ENCODE results near the gene DNAAF9.
"Not testable (repeated sequence)": the region's sequence is repeated elsewhere in the genome, so short reads cannot be mapped to it uniquely, and the experiment has no call there.

Gene DNAAF9

DNA sequence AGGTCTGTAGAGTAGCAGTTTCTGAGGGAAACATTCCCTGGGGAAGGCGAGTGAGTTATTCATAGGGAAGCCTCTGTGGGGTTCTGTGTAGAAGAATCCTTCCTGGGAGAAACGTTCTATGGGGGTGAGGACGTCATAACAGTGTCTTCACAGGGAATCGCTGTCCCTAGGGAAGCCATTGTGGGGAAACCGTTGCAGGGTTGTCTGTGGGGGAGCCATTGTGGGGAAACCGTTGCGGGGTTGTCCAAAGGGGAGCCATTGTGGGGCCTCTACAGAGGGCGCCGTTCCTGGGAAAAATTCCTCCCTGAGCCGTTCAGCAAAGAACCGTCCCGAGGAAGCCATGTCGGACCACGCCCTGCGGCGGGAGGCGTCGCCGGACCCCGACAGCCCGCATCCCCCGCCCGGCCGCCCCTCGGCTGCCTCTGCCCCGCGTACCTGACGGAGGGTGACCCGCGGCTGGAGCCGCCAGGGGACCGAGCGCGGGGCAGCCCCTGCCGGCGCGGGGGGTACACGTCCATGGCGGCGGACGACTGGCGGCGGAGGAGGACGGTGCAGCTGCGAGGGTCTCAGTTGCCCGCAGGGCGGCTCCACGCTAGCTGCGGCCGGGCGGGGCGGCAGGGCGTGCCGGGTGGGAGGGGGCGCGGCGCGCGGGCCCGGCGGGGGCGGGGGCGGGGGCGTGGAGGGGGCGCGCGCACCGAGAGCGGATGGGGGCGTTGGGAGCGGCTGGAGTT, at the start of gene DNAAF9:
DNAAF9 (minus strand) TSS at position 630 of the 731 bp plus-strand sequence; CDS start at position 518, 112 bp downstream.
- peak; percentile 66 to 73 for DNase-seq

DNA sequence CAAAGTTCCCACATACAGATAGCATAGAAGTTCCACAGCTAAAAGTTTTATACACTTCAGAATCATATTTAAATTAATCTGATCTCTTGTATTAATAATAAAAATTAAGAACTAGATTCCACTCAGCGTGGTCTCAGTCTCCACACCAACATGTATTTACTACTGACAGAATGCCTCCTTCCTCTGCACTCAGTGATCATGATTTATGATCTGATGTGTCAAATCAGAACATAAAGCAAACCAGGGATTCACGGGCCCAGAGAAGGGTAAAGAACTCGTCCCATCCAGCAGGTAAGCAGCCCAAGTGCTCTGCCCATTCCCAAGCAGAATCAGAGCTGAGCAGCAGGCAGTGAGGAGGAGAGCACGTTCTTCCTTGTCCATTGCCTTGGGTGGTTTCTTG, 49.2 kb upstream of the DNAAF9 start:
- DNase-seq = no peak

DNA sequence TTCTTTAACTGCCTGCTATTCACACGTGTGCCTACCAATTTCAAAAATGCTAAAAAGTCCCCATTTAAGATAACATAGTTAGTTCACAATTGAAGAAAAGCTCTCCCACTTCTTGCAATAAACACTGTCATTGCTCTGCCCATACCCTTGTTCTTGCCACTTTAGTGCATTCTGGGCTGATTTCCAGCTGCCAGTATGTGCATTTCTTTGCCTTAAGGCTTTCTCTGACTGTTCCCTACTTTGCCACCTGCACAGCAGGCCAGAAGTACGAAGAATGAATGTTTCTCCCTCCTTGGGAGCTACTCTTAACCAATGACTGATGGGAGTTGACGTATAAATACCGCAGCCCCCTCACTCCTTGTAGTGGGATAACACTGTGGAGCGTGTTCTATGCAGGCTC, 47.4 kb upstream of the DNAAF9 start:
- DNase-seq = no peak

DNA sequence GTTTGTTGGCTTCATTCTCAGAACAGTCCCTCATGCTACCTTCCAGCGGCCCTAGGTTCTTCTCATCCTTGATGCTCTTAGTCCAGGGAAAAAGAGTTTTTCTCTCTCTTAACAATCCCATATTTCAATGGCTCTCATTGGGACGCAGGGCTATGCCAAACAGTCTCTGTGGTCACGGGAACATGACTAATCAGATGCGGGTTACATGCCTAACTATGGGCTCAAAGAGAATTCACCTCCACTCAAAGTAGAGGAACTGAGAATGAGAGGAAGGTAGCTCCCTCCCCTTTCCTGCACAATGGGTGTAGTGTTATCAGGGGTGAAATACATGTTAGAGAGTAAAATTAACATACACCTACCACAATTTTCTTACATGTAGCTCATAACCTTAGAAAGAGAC, 45.2 kb upstream of the DNAAF9 start:
- no peak for DNase-seq

DNA sequence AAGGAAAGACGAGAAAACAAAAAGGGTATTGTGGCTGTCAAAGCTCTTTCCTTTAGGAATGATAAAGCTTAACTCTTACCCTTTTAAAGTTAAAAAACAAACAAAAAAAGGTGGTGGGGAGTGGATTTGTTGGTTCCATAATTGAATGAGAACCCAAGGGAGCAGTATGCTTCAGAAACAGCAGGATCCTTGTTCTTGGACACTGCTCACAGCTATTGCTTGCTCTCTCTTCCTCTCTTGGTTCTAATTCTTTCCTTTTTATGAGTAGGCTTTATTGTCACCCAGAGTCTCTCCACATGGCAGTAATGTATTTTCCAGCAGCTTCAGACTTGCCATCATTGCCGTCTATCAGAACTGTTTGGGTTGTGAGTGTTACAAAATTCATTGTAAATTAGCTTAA, 44.7 kb upstream of the DNAAF9 start:
- no peak for DNase-seq

DNA sequence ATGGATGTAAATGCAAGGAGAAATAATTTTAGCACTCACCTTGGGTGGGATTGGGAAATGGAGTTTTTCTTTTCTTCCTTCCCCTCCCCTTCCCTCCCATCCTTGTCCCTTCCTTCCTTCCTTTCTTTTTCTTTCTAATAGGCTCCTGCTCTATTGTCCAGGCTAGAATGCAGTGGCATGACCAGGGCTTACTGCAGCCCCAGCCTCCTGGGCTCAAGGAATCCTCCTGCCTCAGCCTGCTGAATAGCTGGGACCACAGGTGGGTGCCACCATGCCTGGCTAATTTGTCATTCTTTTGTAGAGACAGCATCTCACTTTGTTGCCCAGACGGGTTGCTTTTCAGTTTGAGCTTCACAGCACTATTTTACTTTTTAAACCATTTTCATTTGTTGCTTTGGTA, 41.9 kb upstream of the DNAAF9 start:
- DNase-seq = no peak

DNA sequence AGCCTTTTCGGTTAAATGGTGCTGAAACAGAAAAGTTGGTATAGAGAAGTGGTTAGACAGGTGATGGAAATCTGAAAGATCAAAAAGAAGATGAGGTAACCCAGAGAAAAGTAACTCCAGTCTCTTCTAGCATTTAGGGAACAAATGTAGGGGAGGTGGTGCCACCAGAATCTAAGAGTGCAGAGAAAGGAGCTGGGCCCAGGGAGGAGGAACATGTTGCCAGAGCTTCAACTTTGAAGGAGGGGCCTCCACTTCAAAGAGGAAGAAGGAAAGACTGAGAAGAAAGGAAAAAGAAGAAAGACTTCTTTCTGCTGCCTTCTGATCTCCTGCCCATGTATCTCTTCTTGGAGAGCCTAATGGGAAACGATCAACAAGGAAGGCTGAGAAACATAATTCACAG, 39.9 kb upstream of the DNAAF9 start:
- DNase-seq = no peak

DNA sequence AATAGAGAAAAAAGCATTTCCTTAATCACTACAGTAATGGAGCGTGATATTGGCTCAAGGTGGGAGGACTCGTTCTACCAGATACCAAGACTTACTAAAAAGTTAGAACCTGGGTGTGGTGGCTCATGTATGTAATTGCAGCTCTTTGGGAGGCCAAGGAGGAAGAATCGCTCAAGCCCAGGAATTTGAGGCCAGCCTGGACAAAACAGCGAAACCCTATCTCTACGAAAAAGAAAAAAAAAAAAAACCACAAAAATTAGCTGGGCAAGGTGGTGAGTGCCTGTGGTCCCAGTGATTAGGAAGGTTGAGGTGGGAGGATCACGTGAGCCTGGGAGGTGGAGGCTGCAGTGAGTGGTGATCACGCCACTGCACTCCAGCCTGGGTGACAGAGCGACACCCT, 39.3 kb upstream of the DNAAF9 start:
- no peak for DNase-seq

DNA sequence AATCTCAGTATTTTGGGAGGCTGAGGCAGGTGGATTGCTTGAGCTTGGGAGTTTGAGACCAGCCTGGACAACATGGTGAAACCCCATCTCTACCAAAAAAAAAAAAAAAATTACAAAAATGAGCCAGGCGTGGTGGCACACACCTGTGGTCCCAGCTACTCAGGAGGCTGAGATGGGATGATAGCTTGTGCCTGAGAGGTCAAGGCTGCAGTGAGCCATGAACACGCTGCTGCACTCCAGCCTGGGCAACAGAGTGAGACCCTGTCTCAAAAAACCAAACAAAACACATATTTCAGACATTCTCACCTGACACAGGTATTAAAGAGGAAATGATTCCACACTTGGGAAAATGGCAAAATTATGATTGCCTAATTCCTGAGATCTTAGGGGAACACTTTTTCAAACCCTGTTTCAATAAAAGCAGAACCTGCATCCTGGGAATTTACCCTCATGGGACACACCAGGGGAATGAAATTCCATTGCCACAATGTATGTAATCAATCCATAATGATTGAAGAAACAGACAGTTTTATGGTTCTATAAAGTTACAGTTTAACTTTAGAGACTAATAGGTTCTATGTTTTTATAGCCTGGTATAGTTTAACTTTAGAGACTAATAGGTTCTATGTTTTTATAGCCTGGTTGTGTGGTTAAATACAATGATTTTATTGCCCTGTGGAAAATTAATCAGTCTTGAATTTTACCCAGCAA, 29.6 kb upstream of the DNAAF9 start:
- DNase-seq = no peak

DNA sequence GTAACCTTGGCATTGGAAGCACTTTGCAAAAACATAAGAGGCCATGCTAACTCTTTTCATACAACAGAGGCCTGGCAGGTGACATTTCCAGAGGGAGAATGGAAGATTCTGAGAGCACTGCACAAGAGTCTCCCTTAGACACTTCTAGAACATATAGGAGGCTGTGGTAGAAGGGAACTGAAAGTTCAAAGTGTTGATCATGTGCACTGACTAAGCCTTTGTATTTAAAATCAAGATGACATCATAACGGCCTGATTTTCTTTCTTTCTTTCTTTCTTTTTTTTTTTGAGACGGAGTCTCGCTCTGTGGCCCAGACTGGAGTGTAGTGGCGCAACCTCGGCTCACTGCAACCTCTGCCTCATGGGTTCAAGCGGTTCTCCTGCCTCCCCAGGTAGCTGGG, 26.8 kb upstream of the DNAAF9 start:
- no peak for DNase-seq

DNA sequence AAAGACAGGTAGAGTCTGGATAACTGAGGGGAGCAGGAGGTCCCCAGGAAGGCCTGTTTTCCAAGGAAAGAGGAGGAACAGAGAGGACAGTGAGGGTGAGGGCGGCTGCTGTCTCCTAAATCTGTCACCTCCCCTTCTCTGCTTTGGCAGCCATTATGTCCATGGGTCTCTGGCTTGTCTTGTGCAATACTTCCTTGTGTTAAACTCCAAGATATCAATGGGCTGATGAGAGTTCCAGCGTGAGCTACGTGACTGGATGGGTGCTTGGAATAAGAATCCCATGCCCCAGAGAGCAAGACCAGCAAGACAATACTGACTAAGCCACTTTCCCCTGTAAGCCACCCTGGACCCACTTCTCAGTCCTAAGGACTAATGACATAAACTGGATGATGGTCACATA, 26.3 kb upstream of the DNAAF9 start:
- DNase-seq = no peak

DNA sequence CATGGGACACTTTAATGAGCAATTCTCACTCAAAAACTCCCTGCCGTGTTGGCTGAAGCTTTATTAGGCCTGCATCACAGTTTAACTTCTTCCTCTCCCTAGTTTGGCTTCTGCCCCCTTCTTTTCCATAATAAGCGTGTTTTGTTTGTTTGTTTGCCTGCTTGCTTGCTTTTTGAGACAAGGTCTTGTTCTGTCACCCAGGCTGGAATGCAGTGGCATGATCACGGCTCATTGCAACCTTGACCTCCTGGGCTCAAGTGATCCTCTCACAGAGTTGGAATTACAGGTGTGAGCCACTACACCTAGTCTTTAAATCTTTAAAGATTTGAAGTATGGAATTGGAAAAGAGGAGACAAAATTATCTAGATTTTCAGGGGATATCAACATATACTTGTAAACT, 25.4 kb upstream of the DNAAF9 start:
- DNase-seq = no peak

DNA sequence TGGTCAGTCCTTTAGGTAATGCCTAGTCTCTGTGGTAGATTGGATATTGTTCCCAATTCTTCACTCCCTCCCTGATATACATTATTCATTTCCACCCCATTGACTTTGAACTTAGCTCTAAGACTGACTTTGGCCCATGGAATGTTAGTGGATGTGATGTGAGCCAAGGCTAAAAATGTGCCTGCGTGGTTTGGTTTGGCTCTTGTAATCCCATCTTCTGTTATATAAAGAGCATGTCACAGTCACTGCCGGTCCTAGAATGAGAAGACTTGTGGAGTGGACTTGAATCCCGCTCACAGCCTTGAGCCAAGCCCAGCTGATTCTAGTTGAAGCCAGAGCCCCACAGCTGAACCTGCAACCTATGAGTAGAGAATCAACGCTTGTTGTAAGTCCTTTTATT, 23.6 kb upstream of the DNAAF9 start:
- no peak for DNase-seq

DNA sequence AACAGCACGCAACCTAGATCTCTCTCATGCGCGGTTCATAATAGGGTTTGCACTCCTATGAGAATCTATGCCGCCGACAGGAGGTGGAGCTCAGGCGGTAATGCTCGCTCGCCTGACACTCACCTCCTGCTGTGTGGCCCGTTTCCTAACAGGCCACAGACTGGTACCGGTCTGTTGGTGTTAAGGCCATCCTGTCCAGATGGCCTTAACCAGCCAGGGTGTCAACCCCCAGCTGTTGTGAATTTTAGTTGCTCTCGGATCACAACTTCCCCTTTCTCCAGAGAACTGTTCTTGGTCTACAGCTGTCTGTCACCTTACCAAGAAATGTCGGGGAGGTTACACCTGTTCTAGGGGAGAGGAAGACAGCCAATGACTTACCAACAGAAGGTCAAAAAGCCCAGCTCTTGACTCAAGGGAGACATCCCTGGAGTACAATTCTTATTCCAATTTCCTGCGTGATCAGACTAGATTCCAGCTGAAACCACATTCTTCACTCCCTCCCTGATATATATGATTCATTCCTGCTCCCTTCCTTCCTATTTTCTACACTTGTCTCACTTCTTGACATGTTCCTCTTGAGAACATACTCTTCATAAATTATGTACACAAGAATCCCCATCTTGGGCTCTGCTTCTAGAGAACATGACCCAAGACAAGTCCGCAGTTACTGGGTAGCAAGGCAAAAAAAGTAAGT, 23.1 kb upstream of the DNAAF9 start:
- DNase-seq = peak; percentile 19 to 67

DNA sequence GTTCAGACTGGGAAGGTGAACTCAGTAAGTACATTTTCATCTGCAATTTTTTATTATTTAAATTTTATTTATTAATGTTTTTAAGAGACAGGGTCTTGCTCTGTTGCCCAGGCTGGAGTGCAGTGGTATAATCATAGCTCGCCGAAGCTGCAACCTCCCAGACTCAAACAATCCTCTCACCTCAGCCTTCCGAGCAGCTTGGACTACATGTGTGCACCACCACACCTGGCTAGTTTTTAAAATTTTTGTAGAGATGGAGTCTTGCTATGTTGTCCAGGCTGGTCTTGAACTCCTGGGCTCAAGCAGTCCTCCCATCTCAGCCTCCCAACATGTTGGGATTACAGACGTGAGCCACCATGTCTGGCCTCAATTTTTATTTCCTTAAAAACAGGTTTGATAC, 19.3 kb upstream of the DNAAF9 start:
- not testable (repeated sequence) for DNase-seq

DNA sequence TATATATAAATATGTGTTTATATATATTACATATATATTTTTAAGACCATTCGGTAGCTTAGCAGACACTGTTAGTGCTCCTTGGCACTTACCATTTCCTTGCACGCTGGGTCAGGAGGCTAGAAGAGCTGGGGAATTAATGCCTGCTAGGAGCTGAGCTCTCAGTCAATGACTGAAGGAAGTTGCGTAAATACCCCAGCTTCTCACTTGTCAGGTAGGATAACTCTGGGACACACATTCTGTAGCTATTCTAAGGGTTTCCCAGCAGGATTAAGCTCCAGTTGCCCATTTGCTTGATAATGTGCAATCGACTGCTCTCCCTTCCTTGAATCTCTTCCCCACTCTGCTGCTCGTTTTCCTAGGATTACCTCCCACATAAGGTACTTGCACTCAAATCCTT, 15.7 kb upstream of the DNAAF9 start:
- DNase-seq = no peak

DNA sequence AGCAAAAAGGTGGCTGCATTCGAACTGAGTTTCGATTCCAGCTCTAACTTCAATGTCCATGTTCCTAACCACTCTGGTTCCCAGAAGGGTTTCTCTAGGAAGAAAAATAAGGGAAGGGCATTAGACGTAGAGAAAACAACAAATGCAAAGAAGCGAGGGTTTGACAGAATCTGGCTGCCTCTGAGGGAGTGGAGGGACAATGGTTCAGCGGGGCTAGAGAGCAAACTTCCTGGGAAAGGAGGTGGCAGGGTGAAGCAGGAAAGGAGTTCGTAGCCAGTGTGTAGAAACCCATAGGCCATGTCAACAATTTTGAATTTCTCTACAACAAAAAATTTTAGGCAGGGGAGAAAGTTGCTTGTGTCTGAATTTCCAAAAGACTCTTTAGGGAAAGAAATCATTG, 14.5 kb upstream of the DNAAF9 start:
- no peak for DNase-seq

DNA sequence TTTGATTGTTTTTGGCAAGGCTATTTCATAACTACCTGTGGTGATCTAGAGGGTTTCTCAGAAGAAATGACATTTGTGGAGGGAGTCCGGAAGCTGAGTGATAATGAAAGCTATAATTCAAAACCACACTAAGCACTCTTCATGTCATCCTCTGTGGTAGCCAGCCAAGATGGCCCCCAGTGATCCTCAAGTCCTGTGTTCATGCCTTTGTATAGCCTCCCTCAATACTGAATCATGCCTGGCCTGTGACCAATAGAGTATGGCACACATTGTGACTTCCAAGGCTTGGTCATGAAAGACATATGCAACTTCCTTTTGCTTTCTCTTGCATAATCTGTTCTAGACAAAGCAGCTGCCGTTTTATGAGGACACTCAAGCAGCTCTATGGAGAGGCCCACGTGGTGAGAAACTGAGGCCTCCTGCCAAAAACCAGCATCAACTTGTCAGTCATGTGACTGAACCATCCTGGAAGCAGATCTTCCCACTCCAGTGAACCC, 12.8 kb upstream of the DNAAF9 start:
- peak in 1 of 2 experiments; percentile 15 for DNase-seq

DNA sequence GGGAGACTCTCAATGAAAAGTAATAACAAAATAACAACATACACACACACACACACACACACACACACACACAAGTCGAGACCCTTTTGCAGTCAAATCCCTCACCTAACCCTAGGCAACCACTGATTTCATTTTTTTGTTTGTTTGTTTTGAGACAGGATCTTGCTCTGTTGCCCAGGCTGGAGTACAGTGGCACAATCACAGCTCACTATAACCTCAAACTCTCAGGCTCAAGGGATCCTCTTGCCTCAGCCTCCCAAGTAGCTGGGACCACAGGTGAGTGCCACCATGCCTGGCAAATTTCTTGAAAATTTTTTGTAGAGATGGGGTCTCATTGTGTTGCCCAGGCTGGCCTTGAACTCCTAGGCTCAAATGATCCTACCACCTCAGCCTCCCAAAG, 10.7 kb upstream of the DNAAF9 start:
- not testable (repeated sequence) for DNase-seq

DNA sequence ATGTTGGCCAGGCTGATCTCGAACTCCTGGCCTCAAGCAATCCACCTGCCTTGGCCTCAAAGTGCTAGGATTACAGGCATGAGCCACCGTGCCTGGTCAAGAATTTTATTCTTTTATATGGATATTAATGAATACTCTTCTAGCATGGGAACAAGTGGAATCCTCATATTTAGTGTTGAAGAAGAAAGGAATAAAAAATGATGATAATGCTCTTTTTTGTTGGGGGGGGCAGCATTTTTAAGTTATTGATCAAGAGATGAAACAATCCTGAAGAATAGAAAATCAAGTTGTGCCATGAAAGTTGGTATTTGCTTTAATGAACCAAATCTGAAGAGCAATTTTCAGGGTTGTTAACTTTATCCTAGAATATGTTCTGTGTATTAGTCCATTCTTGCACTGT, 6.7 kb upstream of the DNAAF9 start:
- no peak for DNase-seq

DNA sequence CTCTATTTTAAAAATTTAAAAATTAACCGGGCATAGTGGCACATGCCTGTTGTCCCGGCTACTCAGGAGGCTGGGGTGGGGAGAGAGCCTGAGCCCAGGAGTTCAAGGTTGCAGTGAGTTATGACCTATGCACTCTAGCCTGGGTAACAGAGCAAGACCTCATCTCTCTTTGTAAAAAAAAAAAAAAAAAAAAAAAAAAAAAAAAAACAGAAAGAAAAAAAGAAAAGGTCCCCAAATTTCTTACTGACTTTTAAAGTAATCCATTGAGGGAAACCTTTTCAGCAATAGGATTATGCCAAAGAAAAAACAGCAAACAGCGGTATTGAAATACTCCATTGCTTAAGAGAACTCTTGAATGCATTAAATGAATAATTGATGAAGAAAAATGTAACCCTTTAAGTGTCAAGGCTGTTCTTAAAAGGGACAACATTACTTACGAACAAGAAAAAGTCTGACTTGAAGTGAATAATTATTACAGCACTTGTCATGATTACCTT, 6.0 kb upstream of the DNAAF9 start:
- no peak for DNase-seq

DNA sequence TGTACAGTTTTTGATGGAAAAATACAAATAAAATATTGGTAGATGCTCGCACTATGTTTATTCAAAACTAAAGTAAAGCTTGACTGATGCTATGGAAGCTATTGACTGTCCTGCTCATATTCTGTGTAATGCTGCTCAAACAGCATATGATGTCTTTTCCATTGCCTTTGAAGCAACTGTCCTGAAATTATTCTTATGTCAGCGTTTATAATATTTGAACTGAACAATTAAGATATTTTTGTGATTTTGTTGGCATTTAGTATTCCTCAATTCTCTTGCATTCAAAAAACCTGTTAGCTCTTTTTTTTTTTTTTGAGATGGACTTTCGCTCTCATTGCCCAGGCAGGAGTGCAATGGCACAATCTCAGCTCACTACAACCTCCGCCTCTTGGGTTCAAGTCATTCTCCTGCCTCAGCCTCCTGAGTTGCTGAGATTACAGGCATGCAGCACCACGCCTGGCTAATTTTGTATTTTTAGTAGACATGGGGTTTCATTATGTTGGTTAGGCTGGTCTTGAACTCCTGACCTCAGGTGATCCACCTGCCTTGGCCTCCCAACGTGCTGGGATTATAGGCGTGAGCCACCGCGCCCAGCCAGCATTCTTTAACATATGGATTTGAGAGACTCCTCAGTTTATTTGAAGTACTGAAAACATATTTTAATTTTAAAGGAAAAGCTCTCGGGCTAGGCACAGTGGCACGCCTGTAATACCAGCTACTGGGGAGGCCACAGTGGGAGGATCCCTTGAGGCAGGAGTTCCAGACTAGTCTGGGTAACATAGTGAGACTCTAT, 5.3 kb upstream of the DNAAF9 start:
- no peak for DNase-seq

DNA sequence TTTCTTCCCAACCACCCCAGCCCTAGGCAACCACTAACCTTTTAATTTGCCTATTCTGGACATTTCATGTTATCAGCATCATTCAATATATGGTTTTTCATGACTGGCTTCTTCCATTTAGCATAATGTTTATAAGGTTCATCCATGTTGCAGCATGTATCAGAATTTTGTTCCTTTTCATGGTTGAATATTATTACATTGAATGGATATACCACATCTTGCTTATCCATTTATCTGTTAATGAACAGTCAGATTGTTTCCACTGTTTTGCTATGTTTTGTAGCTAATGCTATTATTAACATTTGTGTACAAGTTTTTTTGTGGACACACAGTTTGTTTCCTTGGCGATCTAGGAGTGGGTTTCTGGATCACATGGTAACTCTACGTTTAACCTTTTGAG, 3.0 kb upstream of the DNAAF9 start:
- DNase-seq = no peak
